ENCODE measurements around the gene SMG7. TPM values are rescaled to one million over a fixed set of nuclear protein-coding genes. Genes with fewer than 3 reads are reported as not detected.
A peak's percentile ranks its signal among the peaks of the same experiment; 100 is the strongest.

The SMG7 gene
- total and polyA plus RNA-seq, 10 of the 15 experiments (the other 5 are each of a cell fraction or from before 2014, with no cell fraction given), result 9.5 to 65.4 (median 42.7) TPM

- TF ChIP-seq BCLAF1 (IDR thresholded peaks at IDR 0.05) (no peak), MYB (IDR thresholded peaks at IDR 0.05; ENCODE audit: borderline replicate concordance, low read depth, low read length) (no peak), ZBTB11 (CRISPR knock-in tag; IDR thresholded peaks at IDR 0.05) (no peak), ZBTB40 (IDR thresholded peaks at IDR 0.05; ENCODE audit: borderline replicate concordance) (no peak), HDAC2 (IDR thresholded peaks at IDR 0.05) (no peak), CHD2 (IDR thresholded peaks at IDR 0.05; ENCODE audit: borderline replicate concordance, low read depth, low read length) (peak; percentile 65; the same call in 1 of the 2 replicates), ZNF384 (IDR thresholded peaks at IDR 0.05; ENCODE audit: borderline replicate concordance, low read depth, low read length) (no peak), STAT3 (IDR thresholded peaks at IDR 0.05; ENCODE audit: low read depth, low read length) (no peak), JUND (IDR thresholded peaks at IDR 0.05; ENCODE audit: low read depth, low read length) (no peak), POLR2A (IDR thresholded peaks at IDR 0.05; ENCODE audit: low read depth, low read length) (no peak; the same call in 1 of the 2 replicates), CTCF (IDR thresholded peaks at IDR 0.05 in 2 of 3, conservative IDR thresholded peaks at IDR 0.05 in 1 of 3; ENCODE audit: control insufficient read depth in 2 of 3, extremely low read depth in 1 of 3, insufficient read depth in 1 of 3, low read depth in 3 of 3, low read length in 3 of 3) (peak; percentile 0 to 2 (median 2); a peak in 1 of 6 replicates), NR2C2 (IDR thresholded peaks at IDR 0.05; ENCODE audit: borderline replicate concordance, control insufficient read depth, insufficient read length, low read depth) (no peak), PML (IDR thresholded peaks at IDR 0.05; ENCODE audit: low read length) (no peak), ZNF24 (IDR thresholded peaks at IDR 0.05) (no peak), ATF3 (IDR thresholded peaks at IDR 0.05; ENCODE audit: borderline replicate concordance, extremely low read depth, low read depth, low read length) (no peak), WRNIP1 (IDR thresholded peaks at IDR 0.05; ENCODE audit: borderline replicate concordance, low read depth, low read length) (no peak)
Measured at GRCh38 chr1:183470961-183471742, 1.1 kb upstream of the SMG7 start (continued).

Measured in GM12878 (cell line).